LNCaP clone FGC (cell line): ENCODE results near the gene RAP1GAP2.
A peak's percentile ranks its signal among the peaks of the same experiment; 100 is the strongest.

Experiments
- DNase-seq: peaks from one replicate; pipeline ENCODE4 v3.0.0-alpha.2; 2011; ENCODE audit warnings: low read depth
- H3K4me3 ChIP-seq: 2 replicates; pipeline ENCODE4 v1.5.1; 2011; ENCODE audit warnings: mild to moderate bottlenecking, low read depth, low read length, control low read depth
- CTCF ChIP-seq: IDR thresholded peaks from 2 replicates; pipeline ENCODE4 v1.5.1; 2012; ENCODE audit warnings: mild to moderate bottlenecking; ENCODE audit not compliant: control insufficient read depth, insufficient read depth; ENCODE audit errors: extremely low read depth

Gene RAP1GAP2

GRCh38 chr17:2929881-2930533 is 133.8 kb downstream of the RAP1GAP2 start:
- TF ChIP-seq CTCF = peak; percentile 49
- no peak for DNase-seq
- no peak overlapping the region for H3K4me3 ChIP-seq

- TF ChIP-seq CTCF = no peak
- no peak overlapping the region for H3K4me3 ChIP-seq
- no peak for DNase-seq
These were observed 135.6 kb downstream of the RAP1GAP2 start for GRCh38 chr17:2931876-2932275.

- DNase-seq = no peak
- H3K4me3 ChIP-seq = no peak overlapping the region
- no peak for TF ChIP-seq CTCF
These were observed 136.7 kb downstream of the RAP1GAP2 start for GRCh38 chr17:2932946-2933345.

- no peak for TF ChIP-seq CTCF
These were observed 137.4 kb downstream of the RAP1GAP2 start for GRCh38 chr17:2933606-2934005.

GRCh38 chr17:2935632-2936031 is 139.4 kb downstream of the RAP1GAP2 start:
- no peak overlapping the region for H3K4me3 ChIP-seq
- TF ChIP-seq CTCF = no peak
- no peak for DNase-seq

More at GRCh38 chr17:2933606-2934005, 137.4 kb downstream of the RAP1GAP2 start:
- H3K4me3 ChIP-seq = no peak overlapping the region
- no peak for DNase-seq

- no peak overlapping the region for H3K4me3 ChIP-seq
- no peak for TF ChIP-seq CTCF
- DNase-seq = no peak
These were observed 140.1 kb downstream of the RAP1GAP2 start for GRCh38 chr17:2936351-2936750.

GRCh38 chr17:2936771-2937321 is 140.6 kb downstream of the RAP1GAP2 start:
- H3K4me3 ChIP-seq = no peak overlapping the region
- no peak for TF ChIP-seq CTCF
- no peak for DNase-seq
